H1 (cell line): ENCODE measurements around the gene NPBWR2. TPM values are rescaled to one million over a fixed set of nuclear protein-coding genes. Genes with fewer than 3 reads are reported as not detected.
A peak's percentile ranks its signal among the peaks of the same experiment; 100 is the strongest.
"Not testable (repeated sequence)": the region's sequence is repeated elsewhere in the genome, so short reads cannot be mapped to it uniquely, and the experiment has no call there.

Experiments
- CTCF ChIA-PET: fragments of 300-600 bp; sonication (Branson Sonifier 250); formaldehyde crosslinking; loops from one replicate; lab custom pipeline; 2021; ENCODE audit not compliant: partially characterized antibody; lab: Charles Lee
- POLR2A ChIA-PET: fragments of 300-600 bp; sonication (Branson Sonifier 250); formaldehyde crosslinking; loops from one replicate; lab custom pipeline; 2021; ENCODE audit warnings: inconsistent platforms; ENCODE audit not compliant: partially characterized antibody; lab: Charles Lee
- DNase-seq, 2 experiments: peaks; one replicate each; pipeline versions ENCODE4 v3.0.0 to v3.0.0-alpha.2; 2010 to 2022; ENCODE audit warnings: low spot score in 2 of 2, low read depth in 1 of 2, mixed read lengths in 1 of 2
- FAIRE-seq: peaks from 2 replicates; lab custom pipeline; 2011; peaks lifted over from hg19 to GRCh38; lab: Jason Lieb, UNC
- H2AFZ ChIP-seq: 2 replicates; pipeline ENCODE4 v1.8.1; 2012; ENCODE audit warnings: low read length, inconsistent platforms
- H2AK5ac ChIP-seq: 2 replicates; pipeline ENCODE4 v1.6.1; 2013; ENCODE audit warnings: low read depth, low read length
- H2BK120ac ChIP-seq: replicated peaks from 2 replicates; pipeline ENCODE3; 2013; ENCODE audit warnings: low read depth, low read length, inconsistent platforms
- H2BK12ac ChIP-seq: 2 replicates; pipeline ENCODE4 v1.6.1; 2013; ENCODE audit warnings: low read depth, low read length
- H2BK15ac ChIP-seq: 2 replicates; pipeline ENCODE4 v1.6.1; 2013; ENCODE audit warnings: low read length
- H2BK20ac ChIP-seq: 2 replicates; pipeline ENCODE4 v1.6.1; 2013; ENCODE audit warnings: low read length
- H2BK5ac ChIP-seq: 2 replicates; pipeline ENCODE4 v1.6.1; 2013; ENCODE audit warnings: low read depth, low read length
- H3K14ac ChIP-seq: 2 replicates; pipeline ENCODE4 v1.6.1; 2013; ENCODE audit warnings: inconsistent platforms; ENCODE audit not compliant: insufficient read length
- H3K18ac ChIP-seq: 2 replicates; pipeline ENCODE4 v1.6.1; 2013; ENCODE audit warnings: low read length; ENCODE audit errors: extremely low read depth
- H3K23ac ChIP-seq: 2 replicates; pipeline ENCODE4 v1.6.1; 2013; ENCODE audit warnings: inconsistent platforms; ENCODE audit not compliant: insufficient read length
- H3K23me2 ChIP-seq: 2 replicates; pipeline ENCODE4 v1.6.1; 2013; ENCODE audit warnings: low read depth, low read length
- H3K27ac ChIP-seq: 2 replicates; pipeline ENCODE4 v1.6.1; 2011; ENCODE audit warnings: low read depth, low read length, inconsistent platforms
- H3K27me3 ChIP-seq, 4 experiments: replicated peaks in 1 of 4; 1 replicate in 1 of 4; 2 replicates in 3 of 4; pipeline versions ENCODE4 v1.6.1 to v1.8.1; 2011 to 2013; ENCODE audit warnings: low read length in 3 of 4, mild to moderate bottlenecking in 3 of 4, inconsistent platforms in 2 of 4, mixed read lengths in 2 of 4, moderate library complexity in 1 of 4; ENCODE audit not compliant: control insufficient read depth in 3 of 4, insufficient read depth in 3 of 4; ENCODE audit errors: extremely low read depth in 1 of 4
- H3K36me3 ChIP-seq, 4 experiments: 2 replicates each; pipeline versions ENCODE4 v1.6.1 to v1.8.1; 2011 to 2013; ENCODE audit warnings: mild to moderate bottlenecking in 4 of 4, low read length in 3 of 4, moderate library complexity in 2 of 4, control low read depth in 1 of 4, inconsistent platforms in 1 of 4; ENCODE audit not compliant: insufficient read depth in 4 of 4, control insufficient read depth in 2 of 4
- H3K4ac ChIP-seq: replicated peaks from 2 replicates; pipeline ENCODE3; 2013; ENCODE audit warnings: low read length, low read depth, mixed read lengths, inconsistent platforms; ENCODE audit not compliant: insufficient read length
- H3K4me1 ChIP-seq, 4 experiments: replicated peaks in 1 of 4; 1 replicate in 1 of 4; 2 replicates in 3 of 4; pipeline versions ENCODE4 v1.6.1 to v1.8.1; 2011 to 2013; ENCODE audit warnings: low read length in 3 of 4, inconsistent platforms in 2 of 4, mixed read lengths in 1 of 4; ENCODE audit not compliant: insufficient read depth in 4 of 4, control insufficient read depth in 3 of 4
- H3K4me2 ChIP-seq, 2 experiments: 2 replicates each; pipeline versions ENCODE4 v1.6.1 to v1.8.1; 2011 to 2013; ENCODE audit warnings: low read depth in 2 of 2, low read length in 2 of 2, control low read depth in 1 of 2, inconsistent platforms in 1 of 2, mild to moderate bottlenecking in 1 of 2; ENCODE audit not compliant: insufficient read depth in 1 of 2
- H3K4me3 ChIP-seq, 4 experiments: fragments of 200-600, 300-600 bp in 1 of 4; sonication (generic), shearing (Covaris generic), sonication (Bioruptor Twin) in 1 of 4; 2 replicates each; pipeline versions ENCODE4 v1.5.1 to v1.8.1; 2011 to 2016; ENCODE audit warnings: low read length in 4 of 4, low read depth in 3 of 4, control low read depth in 2 of 4, inconsistent platforms in 2 of 4, mild to moderate bottlenecking in 2 of 4, mixed read lengths in 1 of 4, moderate library complexity in 1 of 4; ENCODE audit not compliant: insufficient read depth in 2 of 4; ENCODE audit errors: extremely low read depth in 1 of 4
- H3K56ac ChIP-seq: replicated peaks from 2 replicates; pipeline ENCODE3; 2013; ENCODE audit warnings: low read depth, mild to moderate bottlenecking, mixed read lengths, low read length, inconsistent platforms; ENCODE audit not compliant: insufficient read length
- H3K79me1 ChIP-seq: 2 replicates; pipeline ENCODE4 v1.6.1; 2013; ENCODE audit warnings: low read depth, low read length, control low read depth
- H3K79me2 ChIP-seq, 2 experiments: 2 replicates each; pipeline versions ENCODE4 v1.6.1 to v1.8.1; 2012 to 2013; ENCODE audit warnings: low read length in 2 of 2, mild to moderate bottlenecking in 2 of 2, inconsistent platforms in 1 of 2; ENCODE audit not compliant: insufficient read depth in 2 of 2, control insufficient read depth in 1 of 2
- H3K9ac ChIP-seq, 4 experiments: replicated peaks in 1 of 4; 1 replicate in 1 of 4; 2 replicates in 3 of 4; pipeline versions ENCODE4 v1.6.1 to v1.8.1; 2011 to 2013; ENCODE audit warnings: low read depth in 3 of 4, low read length in 3 of 4, control low read depth in 2 of 4, mild to moderate bottlenecking in 2 of 4, moderate library complexity in 2 of 4, inconsistent platforms in 1 of 4; ENCODE audit errors: extremely low read depth in 1 of 4
- H3K9me3 ChIP-seq, 2 experiments: 2 replicates each; pipeline versions ENCODE4 v1.6.1 to v1.8.1; 2012 to 2013; ENCODE audit warnings: mild to moderate bottlenecking in 2 of 2, moderate library complexity in 2 of 2, control low read depth in 1 of 2, inconsistent platforms in 1 of 2, low read depth in 1 of 2, low read length in 1 of 2, mixed read lengths in 1 of 2; ENCODE audit not compliant: insufficient read depth in 2 of 2
- H4K20me1 ChIP-seq, 2 experiments: replicated peaks in 1 of 2; 2 replicates each; pipeline versions ENCODE3 to v1.8.1; 2011 to 2013; ENCODE audit warnings: inconsistent platforms in 2 of 2, low read length in 2 of 2, mild to moderate bottlenecking in 1 of 2; ENCODE audit not compliant: insufficient read depth in 2 of 2, control insufficient read depth in 1 of 2
- H4K5ac ChIP-seq: 2 replicates; pipeline ENCODE4 v1.6.1; 2013; ENCODE audit warnings: low read length, low read depth, mixed read lengths, inconsistent platforms; ENCODE audit not compliant: insufficient read length
- H4K8ac ChIP-seq: 2 replicates; pipeline ENCODE4 v1.8.0; 2013; ENCODE audit warnings: mild to moderate bottlenecking, moderate library complexity, low read length, inconsistent platforms; ENCODE audit not compliant: insufficient read depth; ENCODE audit errors: extremely low read depth
- H4K91ac ChIP-seq: replicated peaks from 2 replicates; pipeline ENCODE3; 2013; ENCODE audit warnings: low read length, mixed read lengths, inconsistent platforms; ENCODE audit not compliant: insufficient read length
- BACH1 ChIP-seq: IDR thresholded peaks from 2 replicates; pipeline ENCODE4 v1.6.1; 2012; ENCODE audit warnings: low read length, improper control_type of control experiment
- CEBPB ChIP-seq: IDR thresholded peaks from 2 replicates; pipeline ENCODE4 v1.6.1; 2012; ENCODE audit warnings: low read depth, low read length
- CHD1 ChIP-seq: IDR thresholded peaks from 2 replicates; pipeline ENCODE4 v1.6.1; 2012; ENCODE audit warnings: low read depth, low read length, improper control_type of control experiment
- HDAC2 ChIP-seq, 2 experiments: fragments of 300-600 bp in 1 of 2; sonication (generic) in 1 of 2; IDR thresholded peaks; 2 replicates each; pipeline ENCODE4 v1.6.1; 2011 to 2012; ENCODE audit warnings: low read depth in 2 of 2, low read length in 2 of 2, mild to moderate bottlenecking in 2 of 2, moderate library complexity in 2 of 2, borderline replicate concordance in 1 of 2, inconsistent platforms in 1 of 2
- RNF2 ChIP-seq: fragments of 200-900, 300-1000 bp; sonication (generic); IDR thresholded peaks from 2 replicates; pipeline ENCODE4 v1.7.1; 2016; ENCODE audit warnings: borderline replicate concordance, low read depth, mild to moderate bottlenecking, antibody characterized with exemption, low read length; ENCODE audit not compliant: poor library complexity, severe bottlenecking; ENCODE audit errors: missing control alignments
- SIN3A ChIP-seq, 2 experiments: IDR thresholded peaks in 1 of 2; conservative IDR thresholded peaks in 1 of 2; 2 replicates each; pipeline ENCODE4 v1.6.1; 2011 to 2012; ENCODE audit warnings: low read length in 2 of 2, improper control_type of control experiment in 1 of 2, low read depth in 1 of 2, mild to moderate bottlenecking in 1 of 2
- TAF7 ChIP-seq: optimal IDR thresholded peaks from 2 replicates; pipeline ENCODE3; 2011; ENCODE audit warnings: low read depth, mild to moderate bottlenecking, inconsistent platforms, low read length, moderate library complexity, borderline replicate concordance
- TCF12 ChIP-seq: IDR thresholded peaks from 2 replicates; pipeline ENCODE4 v1.6.1; 2011; ENCODE audit warnings: low read depth, mild to moderate bottlenecking, low read length
- WGBS, 2 experiments: shearing (Covaris generic) in 1 of 2; methylation state at CpG; one replicate each; pipeline versions ENCODE4 v1.1.6 to v1.1.7; 2013 to 2015; ENCODE audit warnings: low lambda C conversion rate in 2 of 2, mixed read lengths in 2 of 2, inconsistent platforms in 1 of 2, low coverage in 1 of 2, missing lambda C conversion rate in 1 of 2; ENCODE audit not compliant: insufficient replicate concordance in 2 of 2, insufficient coverage in 1 of 2, insufficient read length in 1 of 2; ENCODE audit errors: extremely low coverage in 1 of 2, missing lambda C conversion rate in 1 of 2; 5-methylcytosine and 5-hydroxymethylcytosine counted together
- polyA plus RNA-seq, 7 experiments: library from polyadenylated mRNA; depleted of rRNA in 3 of 7; stranded (reverse) in 5 of 7; unstranded in 2 of 7; fragments of >200 nt in 5 of 7; fragments of 200-250 nt in 2 of 7; gene quantifications; 1 replicate in 5 of 7; 2 replicates in 1 of 7; 4 replicates in 1 of 7; pipeline versions ENCODE4 v1.2.1 to v1.2.3, GENCODE V29; 2011 to 2013; ENCODE audit warnings: missing spikeins in 2 of 7, mixed read lengths in 2 of 7
- total RNA-seq: library from RNA; stranded (reverse); fragmentation: NEBNext Ultra II Directional; extraction: Animal tissue kit (Norgen Biotek cat#: 25700); gene quantifications from 2 replicates; pipeline ENCODE4 v1.2.1, GENCODE V29; 2021
- TF ChIP-seq, protein P1 (sequence below): IDR thresholded peaks from 2 replicates; pipeline ENCODE4 v1.6.1; 2012; ENCODE audit warnings: inconsistent platforms

NPBWR2 gene
- total and polyA plus RNA-seq, 2 of the 8 experiments (the other 6 are each of a cell fraction or from before 2014, with no cell fraction given) = not detected

DNA sequence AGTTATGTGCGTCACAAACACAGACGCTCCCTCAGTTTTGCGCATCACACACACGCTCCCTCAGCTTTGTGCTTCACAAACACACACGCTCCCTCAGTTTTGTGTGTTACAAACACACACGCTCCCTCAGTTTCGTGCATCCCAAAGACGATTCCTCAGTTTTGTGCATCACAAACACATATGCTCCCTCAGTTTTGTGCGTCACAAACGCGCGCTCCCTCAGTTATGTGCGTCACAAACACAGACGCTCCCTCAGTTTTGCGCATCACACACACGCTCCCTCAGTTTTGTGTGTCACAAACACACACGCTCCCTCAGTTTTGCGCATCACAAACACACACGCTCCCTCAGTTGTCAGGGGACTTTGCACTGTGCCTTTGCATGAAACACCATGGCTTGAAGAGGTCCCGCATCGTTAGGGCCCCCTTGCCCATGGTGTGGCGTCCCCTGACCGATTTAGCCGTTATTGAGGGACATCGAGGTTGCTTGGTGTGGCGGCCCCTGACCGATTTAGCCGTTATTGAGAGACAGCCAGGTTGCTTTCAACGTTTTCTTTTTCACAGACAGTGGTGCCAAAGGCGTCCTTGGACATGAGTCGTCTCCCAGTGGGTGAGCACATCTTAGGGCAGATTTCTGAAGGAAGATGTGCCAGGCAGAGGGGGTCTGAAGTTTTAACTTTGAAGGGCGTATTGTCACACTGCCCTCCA lies 28.8 kb upstream of the NPBWR2 start (continued):
- no peak for TF ChIP-seq TCF12
- TF ChIP-seq, protein P1, sequence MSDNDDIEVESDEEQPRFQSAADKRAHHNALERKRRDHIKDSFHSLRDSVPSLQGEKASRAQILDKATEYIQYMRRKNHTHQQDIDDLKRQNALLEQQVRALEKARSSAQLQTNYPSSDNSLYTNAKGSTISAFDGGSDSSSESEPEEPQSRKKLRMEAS = no peak
- no peak for TF ChIP-seq SIN3A (conservative IDR thresholded peaks at IDR 0.05 in 1 of 2, IDR thresholded peaks at IDR 0.05 in 1 of 2; ENCODE audit: low read depth in 1 of 2, low read length in 2 of 2)
- no peak for TF ChIP-seq TAF7
- no peak for TF ChIP-seq CEBPB
- no peak for TF ChIP-seq RNF2
- TF ChIP-seq CHD1 = no peak
- TF ChIP-seq BACH1 = no peak
- no peak for TF ChIP-seq HDAC2 (IDR thresholded peaks at IDR 0.05; ENCODE audit: borderline replicate concordance in 1 of 2, low read depth in 2 of 2, low read length in 2 of 2)
- TF ChIP-seq, all 59 proteins: peak for 0

GRCh38 chr20:64134744-64135143 lies 27.4 kb upstream of the NPBWR2 start:
- H2BK120ac ChIP-seq, H3K14ac ChIP-seq, FAIRE-seq, H4K5ac ChIP-seq, H3K23ac ChIP-seq, H3K18ac ChIP-seq, H3K27me3 ChIP-seq, H2BK20ac ChIP-seq, H4K91ac ChIP-seq, H2BK12ac ChIP-seq, H3K27ac ChIP-seq, H3K4me2 ChIP-seq, CTCF ChIA-PET, H4K20me1 ChIP-seq, H3K4me1 ChIP-seq, H3K4ac ChIP-seq, H4K8ac ChIP-seq, H3K79me1 ChIP-seq, H2AFZ ChIP-seq, H3K23me2 ChIP-seq, H2BK15ac ChIP-seq, H3K56ac ChIP-seq, H3K36me3 ChIP-seq, H3K9ac ChIP-seq, H3K4me3 ChIP-seq, H3K9me3 ChIP-seq, H2AK5ac ChIP-seq, H2BK5ac ChIP-seq, H3K79me2 ChIP-seq, POLR2A ChIA-PET: not testable (repeated sequence)
- WGBS, 2 experiments = 82% methylated on average over 20 of the region's 20 CpGs; no CpG with 5 or more reads in 1 of the 2 experiments
- DNase-seq = peak in 1 of 2 experiments; percentile 38
